Activated CD8-positive, alpha-beta memory T cell treated with anti-CD3 and anti-CD28 coated beads for 48 hours (primary cell): ENCODE data around the gene ATP6V0C.

Source experiments
- DNase-seq, 3 experiments: peaks; one replicate each; pipeline ENCODE4 v3.0.0-alpha.2; 2020; ENCODE audit warnings: low read depth in 2 of 3, low spot score in 2 of 3

ATP6V0C gene

DNA sequence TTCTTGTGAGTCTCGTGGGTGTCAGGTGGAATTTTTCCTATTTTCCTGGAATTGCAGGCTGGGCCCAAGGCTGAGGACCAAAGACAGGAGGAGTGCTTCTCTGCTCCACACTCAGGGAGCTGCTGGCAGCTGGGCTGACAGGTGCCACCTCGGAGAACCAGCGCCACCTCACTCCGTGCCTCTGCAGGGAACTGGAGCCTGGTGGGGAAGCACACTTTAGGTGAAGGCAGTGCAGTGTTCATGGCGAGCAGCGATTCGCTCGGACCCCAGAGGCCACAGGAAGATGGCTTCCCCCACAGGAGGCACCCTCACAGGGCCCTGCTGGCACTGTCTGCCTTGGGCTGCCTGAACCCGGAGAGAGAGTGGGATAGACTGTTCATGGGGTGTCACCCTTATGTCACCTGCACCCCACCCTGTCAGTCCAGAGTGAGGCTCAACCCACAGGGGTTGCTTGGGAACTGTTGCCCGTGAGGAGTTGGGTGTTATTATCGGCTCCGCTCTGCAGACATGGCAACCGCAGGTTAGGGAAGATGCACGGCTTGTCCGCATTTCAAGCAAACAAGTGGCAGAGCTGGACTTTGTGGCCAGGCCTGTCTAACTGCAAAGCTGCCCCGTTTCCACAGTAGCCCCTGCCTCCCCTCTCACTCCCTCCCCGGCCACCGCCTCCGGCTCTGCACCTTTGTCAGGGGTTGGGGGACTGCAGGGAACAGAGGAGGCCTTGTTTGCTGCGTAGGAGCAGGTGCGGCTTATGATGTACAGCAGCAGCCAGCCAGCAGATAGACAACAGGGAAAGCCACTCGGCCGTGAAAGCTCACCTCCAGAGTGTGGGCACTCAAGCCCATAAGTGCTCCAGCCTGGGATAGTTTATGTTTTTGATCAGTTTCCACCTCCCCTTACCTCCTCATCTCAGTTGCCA, 23.3 kb upstream of the ATP6V0C start:
- DNase-seq = no peak

- DNase-seq = no peak
These were observed 21.5 kb upstream of the ATP6V0C start for GRCh38 chr16:2492292-2492691.

DNA sequence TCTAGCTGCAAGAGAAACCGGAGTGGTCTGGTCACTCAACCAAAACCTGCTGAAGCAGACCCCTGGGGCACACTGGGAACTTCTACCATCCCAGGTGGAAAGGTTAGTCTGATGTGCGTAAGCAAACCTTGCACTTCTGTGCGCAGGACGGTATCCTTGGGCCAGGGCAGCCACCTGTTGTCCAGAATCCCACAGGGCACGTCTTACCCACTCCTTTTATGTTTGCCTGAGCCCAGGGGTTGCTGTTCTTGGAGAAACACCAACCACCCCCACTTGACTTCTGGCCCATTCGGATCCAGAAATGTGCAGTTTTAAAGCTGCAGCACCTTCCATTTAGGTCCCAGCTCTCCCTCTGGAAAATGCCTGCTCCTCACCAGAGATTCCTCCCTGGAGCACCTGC, 20.1 kb upstream of the ATP6V0C start:
- no peak for DNase-seq

- DNase-seq = no peak
These were observed 19.1 kb upstream of the ATP6V0C start for GRCh38 chr16:2494616-2495015.

DNA sequence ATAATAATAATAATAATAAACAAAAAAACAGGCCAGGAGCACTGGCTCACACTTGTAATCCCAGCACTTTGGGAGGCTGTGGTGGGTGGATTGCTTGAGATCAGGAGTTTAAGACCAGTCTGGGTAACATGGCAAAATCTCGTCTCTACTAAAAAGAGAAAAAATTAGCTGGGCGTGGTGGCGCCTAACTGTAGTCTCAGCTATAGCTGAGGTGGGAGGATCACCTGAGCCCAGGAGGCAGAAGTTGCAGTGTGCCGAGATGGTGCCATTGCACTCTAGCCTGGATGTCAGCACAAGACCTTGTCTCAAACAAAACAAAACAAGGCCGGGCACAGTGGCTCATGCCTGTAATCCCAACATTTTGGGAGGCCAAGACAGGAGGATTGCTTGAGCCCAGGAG, 18.7 kb upstream of the ATP6V0C start:
- no peak for DNase-seq

- DNase-seq = no peak
These were observed 17.3 kb upstream of the ATP6V0C start for GRCh38 chr16:2496223-2497115.

DNA sequence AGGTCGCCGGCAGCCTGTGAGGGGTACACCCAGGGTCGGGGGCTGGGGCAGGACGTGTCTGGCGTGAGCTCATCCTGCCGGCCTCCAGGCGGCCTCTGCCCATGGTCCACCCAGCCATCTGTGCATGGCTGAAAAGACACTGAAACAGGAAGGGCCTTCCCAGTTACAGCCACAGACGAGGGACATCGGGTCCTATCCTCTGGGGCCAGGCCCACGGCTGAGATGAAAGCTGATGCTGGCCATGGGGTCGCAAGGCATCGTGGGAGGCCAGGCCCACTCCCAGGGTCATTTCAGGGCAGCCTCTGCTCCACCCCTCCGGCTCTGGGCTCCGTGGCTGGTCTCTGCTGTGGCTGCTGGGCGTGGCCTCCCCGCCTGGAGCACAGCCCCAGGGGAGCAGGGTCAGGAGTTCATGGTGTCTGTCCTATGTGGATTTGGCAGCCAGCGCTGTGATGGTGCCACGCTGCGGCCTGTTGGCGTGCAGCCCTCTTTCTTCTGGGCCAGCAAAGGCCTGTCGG, 16.6 kb upstream of the ATP6V0C start:
- DNase-seq = no peak

GRCh38 chr16:2497695-2498484, 15.9 kb upstream of the ATP6V0C start:
- no peak for DNase-seq

DNA sequence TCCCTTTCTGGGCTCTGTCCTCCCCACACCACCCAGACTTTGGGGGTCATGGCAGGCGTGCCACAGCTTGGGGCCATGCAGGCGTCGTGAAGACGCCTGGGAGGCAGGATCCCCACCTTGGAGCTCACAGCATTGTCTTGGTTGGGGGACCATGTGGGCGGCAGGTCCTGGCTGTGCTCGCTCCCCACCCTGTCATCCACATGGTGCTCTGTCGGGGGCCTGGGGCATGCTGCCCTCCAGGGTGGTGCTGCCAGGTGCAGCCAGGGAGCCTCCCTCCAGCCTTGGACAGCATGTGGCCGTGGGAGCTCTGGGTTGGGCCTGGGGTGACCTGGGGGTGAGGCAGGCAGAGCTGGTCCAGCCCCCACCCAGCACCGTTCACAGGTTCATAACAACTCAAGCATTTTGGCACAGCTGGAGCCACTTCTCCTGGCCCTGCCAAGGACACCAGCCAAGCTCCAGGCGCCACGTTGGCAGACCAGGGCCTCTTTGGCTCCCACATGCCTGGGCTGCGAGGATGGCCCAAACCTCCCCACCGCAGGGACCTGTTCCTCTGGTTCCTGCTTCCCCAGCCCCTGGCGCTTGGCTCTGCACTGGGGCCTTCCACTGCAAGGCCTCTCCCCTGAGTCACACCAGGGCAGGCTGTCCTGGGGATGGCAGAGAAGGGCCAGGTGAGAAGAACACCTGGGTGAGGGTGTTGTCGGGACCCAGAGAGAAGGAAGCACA, 15.1 kb upstream of the ATP6V0C start:
- DNase-seq = no peak

DNA sequence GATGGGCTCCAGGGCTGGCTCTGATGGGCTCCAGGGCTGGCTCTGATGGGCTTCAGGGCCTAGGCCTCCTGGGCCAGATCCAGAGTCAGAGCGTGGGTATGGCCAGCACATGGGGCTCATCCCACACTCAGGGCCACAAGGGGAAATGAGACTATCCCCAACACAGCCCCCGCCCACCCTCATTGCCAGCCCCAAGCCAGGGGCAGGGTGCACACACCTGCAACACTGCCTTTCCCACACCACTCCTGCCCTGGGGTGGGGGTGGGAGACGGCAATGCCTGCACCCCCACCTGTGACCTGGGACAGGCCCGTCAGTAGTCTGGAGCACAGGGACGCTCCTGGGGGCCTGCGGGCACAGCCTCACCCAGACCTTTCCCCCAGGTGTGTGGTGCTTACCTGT, 14.3 kb upstream of the ATP6V0C start:
- DNase-seq = no peak

DNA sequence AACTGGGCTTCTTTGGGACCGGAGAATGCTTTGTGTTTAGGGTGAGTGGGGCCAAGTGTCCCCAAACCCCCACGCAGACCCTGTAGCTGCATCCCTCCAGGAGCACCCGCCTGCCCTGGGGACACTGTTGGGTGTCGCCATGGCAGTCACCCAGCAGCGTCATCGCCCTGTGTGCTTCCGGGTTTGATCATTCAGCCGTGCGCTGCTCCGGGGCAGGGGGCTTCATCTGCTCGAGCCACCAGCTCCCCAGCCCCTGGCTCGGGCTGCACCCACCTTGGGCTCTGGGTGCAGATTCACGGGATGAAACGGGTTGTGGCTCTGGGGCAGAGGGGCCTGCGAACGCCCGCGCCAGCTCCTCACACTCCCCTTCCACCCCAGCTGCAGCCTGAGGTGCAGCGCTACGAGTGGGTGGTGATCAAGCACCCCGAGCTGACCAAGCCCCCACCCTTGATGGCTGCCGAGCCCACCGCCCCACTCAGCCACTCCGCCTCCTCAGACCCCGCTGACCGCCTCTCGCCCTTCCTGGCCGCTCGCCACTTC, 13.8 kb upstream of the ATP6V0C start:
- no peak for DNase-seq

GRCh38 chr16:2500430-2500917, 13.3 kb upstream of the ATP6V0C start:
- no peak for DNase-seq

DNA sequence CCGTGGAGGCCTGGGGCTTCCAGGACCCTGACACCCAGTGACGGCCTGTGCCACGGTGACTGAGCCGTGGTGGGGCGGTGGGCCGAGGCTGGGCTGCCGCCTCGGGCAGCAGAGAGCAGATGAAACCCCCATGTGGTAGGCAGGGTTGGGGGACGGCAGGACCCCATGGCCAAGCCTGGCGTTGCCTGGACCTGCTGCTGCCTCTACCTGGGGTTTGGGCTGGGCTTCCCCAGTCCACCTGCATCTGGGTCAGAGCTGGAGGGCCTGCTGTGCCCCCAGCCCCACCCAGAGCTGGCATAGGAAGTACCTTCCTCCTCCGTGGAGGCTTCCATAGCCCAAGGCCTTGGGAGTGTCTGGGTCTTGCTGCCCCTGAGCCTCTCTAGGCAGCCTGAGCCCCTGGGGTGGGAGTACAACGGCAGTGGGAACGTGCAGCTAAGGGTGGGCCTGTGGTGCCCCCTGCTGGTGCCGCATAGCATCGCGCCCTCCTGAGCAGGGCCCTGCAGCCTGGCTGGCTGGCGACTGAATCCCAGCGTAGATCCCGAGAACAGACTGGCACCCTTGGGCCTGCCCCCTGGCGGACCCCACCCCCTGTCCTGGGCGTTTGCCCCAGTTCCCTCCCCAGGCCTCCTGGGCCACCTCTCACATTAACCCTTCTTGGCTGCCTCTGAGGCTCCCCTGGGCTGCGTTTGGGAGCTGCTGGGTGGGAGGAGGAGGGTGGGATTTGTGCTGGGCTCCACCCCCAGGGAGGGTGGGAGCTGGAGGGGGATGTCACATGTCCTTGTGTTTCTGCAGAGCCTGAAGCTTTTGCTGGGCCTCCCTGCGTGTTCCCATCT, 12.6 kb upstream of the ATP6V0C start:
- peak; percentile 59 to 82 (median 74) for DNase-seq

DNA sequence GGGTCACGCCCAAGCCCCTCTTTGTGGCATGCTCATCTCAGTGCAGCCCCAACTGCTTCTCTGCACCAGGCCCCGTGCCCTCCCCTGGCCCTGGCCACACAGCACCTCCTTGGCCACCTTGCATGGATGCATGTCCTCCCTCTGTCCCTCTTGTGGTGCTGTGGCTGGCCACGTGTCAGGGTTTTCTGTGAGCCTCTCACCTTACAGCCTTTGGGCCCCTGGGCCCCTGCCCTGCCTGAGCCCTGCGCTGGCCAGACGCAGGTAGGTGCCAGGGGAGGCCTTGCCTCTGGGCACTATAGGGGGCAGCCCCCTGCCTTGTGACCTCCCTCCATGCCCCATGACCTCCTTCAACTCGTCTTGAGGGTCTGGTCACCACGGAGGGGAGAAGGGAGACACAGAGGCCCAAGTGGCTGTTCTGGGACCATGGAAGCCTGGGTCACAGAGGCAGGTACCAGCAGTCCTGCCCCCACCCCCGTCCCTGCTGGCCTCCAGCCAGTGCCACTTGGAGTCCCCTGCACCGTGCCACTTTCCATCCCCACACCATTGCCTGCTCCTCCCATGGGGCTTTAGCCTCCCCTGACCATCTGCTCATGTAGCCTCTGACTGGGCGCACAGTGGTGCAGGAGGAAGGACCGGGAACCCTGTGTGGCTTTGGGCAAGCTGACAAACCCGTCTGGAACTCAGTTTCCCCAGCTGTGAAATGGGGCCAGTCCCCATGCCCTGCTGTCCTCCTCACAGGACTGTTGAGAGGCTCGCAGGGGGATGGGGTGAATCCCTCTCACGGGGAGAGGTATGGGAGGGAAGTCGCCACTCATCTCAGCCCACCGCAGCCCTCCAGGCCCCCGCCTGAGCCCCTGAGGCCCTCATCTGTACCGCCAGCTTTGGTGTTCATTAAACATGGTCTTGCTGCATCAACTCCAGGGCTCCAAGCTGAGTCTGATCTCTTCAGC, 11.5 kb upstream of the ATP6V0C start:
- DNase-seq = no peak

GRCh38 chr16:2505695-2506094, 8.1 kb upstream of the ATP6V0C start:
- DNase-seq = no peak

GRCh38 chr16:2507052-2507659, 6.6 kb upstream of the ATP6V0C start:
- DNase-seq = no peak

DNA sequence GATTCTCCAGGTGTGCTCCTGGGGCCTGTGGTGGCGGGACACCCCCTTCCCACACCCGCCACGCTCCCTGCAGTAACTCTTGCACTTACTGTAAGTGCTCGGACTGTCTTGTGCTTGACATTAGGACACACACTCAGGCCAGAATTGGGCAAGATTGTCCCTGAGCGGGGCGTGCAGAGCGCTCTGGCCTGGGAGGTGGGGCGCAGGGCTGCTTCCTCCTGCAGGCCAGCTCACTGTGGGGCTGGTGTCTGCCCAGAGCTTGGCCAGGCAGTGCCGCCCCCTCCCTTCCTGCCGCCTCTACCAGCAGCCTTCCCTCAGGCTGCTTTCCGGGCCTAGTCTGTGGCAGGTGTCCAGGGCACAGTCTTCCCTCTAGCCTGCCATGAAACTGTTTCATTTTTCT, 6.1 kb upstream of the ATP6V0C start:
- DNase-seq = no peak
